ENCODE data around the gene LZTR1. TPM values are rescaled to one million over a fixed set of nuclear protein-coding genes. Genes with fewer than 3 reads are reported as not detected.

The LZTR1 gene
- total and polyA plus RNA-seq, 2 of the 8 experiments (the other 6 are each of a cell fraction or from before 2014, with no cell fraction given) = 22.3 to 31.0 TPM

GRCh38 chr22:20996031-20996410 is 13.9 kb downstream of the LZTR1 start (continued):
- TF ChIP-seq CHD7 (IDR thresholded peaks at IDR 0.05; ENCODE audit: insufficient replicate concordance, low read length) (no peak), SUZ12 (IDR thresholded peaks at IDR 0.05; ENCODE audit: low read length) (no peak), HDAC2 (IDR thresholded peaks at IDR 0.05; ENCODE audit: borderline replicate concordance in 1 of 2, low read depth in 2 of 2, low read length in 2 of 2) (no peak), ASH2L (IDR thresholded peaks at IDR 0.05; ENCODE audit: low read length) (no peak), FOSL1 (IDR thresholded peaks at IDR 0.05; ENCODE audit: insufficient read depth, low read depth, low read length) (no peak), GABPA (IDR thresholded peaks at IDR 0.05; ENCODE audit: borderline replicate concordance, insufficient read depth, low read length) (no peak), CREB1 (IDR thresholded peaks at IDR 0.05) (no peak), USF2 (IDR thresholded peaks at IDR 0.05; ENCODE audit: low read length) (no peak), NANOG (IDR thresholded peaks at IDR 0.05; ENCODE audit: insufficient read depth, low read depth, low read length, poor library complexity, severe bottlenecking) (no peak), TCF12 (IDR thresholded peaks at IDR 0.05; ENCODE audit: low read depth, low read length) (no peak), EGR1 (IDR thresholded peaks at IDR 0.05; ENCODE audit: borderline replicate concordance, low read depth, low read length) (no peak)
